Measurements from ENCODE around the gene MEIG1. TPM values are rescaled to one million over a fixed set of nuclear protein-coding genes. Genes with fewer than 3 reads are reported as not detected.
"Not testable (repeated sequence)": the region's sequence is repeated elsewhere in the genome, so short reads cannot be mapped to it uniquely, and the experiment has no call there.

The MEIG1 gene, protein sequence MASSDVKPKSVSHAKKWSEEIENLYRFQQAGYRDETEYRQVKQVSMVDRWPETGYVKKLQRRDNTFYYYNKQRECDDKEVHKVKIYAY
- 1 to 10 TPM in 3 of 4 donors, under 1 TPM in 1; 0.84 to 1.9 (median 1.5) TPM for polyA plus RNA-seq (ENCODE audit: insufficient read length in 4 of 4)

DNA sequence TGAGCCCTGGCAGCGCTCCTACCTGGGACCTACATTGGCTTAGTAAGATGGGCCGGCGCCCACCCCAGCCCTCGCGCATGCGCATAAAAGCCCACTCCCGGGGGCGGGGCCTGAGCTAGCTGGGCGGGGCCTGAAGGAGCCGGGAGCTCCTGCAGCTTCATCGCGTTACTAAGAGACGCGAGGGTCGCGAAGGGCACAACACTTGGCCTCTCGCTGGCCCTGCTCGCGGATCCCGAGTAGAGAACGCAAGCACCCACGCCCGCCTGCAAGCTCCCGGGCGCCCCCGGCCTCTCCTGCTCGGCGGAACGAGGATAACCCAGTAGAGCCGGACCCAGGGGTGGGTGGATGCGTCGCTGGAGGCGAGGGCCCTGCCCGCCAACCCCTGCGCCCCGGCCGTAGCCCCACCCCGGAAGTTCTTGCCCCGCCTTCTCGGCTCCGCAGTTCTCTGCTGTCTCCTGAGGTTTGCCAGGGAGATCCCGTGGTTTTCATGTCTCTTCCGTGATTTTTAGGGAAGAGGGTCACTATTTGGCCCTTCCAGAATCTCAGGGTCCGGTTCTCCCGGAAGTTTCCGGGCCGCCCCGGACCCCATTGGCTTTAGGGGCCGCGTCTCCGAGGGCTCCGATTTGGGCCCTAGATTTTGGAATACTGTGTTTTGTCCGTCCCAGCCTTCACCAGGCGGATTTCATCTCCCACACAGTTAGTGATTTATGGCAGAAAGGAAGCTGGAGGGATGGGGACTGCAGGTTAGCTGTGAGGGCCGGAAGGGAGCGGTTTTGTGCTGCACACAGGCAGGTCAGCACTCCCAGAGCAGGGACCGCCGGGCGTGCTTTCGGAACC, at the start of gene MEIG1:
MEIG1 (plus strand) TSS at position 168 of the 837 bp plus-strand sequence. CDS start 7,081 bp downstream, outside the sequence.
- DNase-seq (ENCODE audit: low read depth in 4 of 4, low spot score in 3 of 4): peak; percentile 84 to 90 (median 87)

DNA sequence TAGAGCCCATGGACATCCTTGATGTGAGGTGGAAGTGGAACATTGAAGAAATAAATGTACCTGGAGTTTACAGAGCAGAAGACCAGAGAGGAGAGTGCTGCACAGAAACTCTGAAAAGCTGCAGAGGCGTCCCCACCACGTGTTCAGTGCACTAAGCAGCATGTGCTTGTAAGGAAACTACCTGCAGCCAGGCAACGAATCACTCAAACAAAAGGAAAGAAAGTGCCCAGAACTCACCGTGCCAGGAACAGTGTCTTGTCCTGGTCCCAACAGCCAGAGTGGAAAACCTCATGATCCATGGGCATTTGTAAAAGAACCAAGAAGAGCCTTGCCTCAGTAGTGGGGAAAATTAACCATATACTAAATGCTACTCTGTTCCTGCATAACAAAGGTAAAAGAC, 48.2 kb upstream of the MEIG1 start:
- DNase-seq (ENCODE audit: low read depth in 4 of 4, low spot score in 3 of 4): no peak

DNA sequence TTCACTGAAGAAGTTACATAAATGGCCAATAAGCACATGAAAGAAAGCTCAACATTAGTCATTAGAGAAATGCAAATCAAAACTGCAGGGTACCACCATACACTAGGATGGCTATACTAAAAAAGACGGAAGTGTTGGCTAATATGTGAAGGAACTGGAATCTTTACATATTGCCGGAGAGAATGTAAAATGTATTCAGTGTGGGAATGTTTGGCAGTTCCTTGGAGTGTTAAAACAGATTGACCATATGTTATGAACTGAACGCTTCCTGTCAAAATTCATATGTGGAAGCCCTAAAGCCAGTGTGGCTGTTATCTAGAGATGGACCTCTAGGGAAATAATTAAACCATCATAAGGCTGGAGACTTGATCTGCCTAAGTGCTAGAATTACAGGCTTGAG, 47.4 kb upstream of the MEIG1 start:
- no peak for DNase-seq (ENCODE audit: low read depth in 4 of 4, low spot score in 3 of 4)

DNA sequence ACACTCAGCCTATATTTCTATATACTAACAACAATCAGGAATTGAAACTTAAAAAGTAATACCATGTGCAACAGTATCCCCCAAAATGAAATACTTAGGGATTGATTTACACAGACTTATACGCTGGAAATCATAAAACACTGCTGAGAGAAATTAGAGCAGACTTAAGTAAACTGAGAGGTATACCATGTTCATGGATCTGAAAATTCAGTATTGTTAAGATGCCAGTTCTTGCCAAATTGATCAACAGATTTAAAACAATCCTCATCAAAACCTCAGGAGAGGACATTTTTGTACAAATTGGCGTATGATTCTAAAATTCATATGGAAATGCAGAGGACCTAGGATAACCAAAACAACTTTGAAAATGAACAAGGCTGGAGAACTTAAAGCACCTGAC, 42.6 kb upstream of the MEIG1 start:
- no peak for DNase-seq (ENCODE audit: low read depth in 4 of 4, low spot score in 3 of 4)

DNA sequence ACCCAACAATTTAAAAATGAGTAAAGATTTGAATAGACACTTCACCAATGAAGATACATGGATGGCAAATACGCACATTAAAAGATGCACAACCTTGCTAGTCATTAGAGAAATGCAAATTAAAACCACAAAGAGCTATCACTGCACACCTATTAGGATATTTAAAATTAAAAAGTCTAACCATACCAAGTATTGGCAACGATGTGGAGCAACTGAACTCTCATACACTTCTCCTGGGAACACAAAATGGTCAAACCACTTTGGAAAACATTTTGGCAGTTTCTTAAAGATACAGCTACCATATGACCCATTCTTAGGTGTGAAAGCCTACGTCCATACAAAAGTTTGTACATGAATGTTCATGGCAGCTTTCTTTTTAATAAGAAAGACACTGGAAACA, 41.4 kb upstream of the MEIG1 start:
- DNase-seq (ENCODE audit: low read depth in 4 of 4, low spot score in 3 of 4): no peak

DNA sequence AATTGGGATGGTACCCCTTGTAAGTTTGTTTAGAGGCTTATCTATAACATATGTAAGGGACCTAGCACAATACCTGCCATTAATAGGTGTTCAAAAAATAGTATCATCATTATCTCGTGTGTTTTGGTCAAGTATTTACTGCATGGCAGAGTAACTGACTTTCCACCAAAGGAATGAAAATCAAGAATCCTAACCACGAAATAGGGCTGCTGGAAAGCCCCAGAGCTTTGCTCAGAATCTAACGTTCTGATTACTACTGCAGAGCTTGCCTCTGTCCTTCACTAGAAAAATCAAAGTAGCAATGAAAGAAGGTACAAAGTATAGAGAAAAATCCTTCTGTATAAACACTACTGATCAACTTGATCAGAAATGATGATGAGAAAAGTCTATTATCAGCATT, 40.2 kb upstream of the MEIG1 start:
- DNase-seq (ENCODE audit: low read depth in 4 of 4, low spot score in 3 of 4): no peak

DNA sequence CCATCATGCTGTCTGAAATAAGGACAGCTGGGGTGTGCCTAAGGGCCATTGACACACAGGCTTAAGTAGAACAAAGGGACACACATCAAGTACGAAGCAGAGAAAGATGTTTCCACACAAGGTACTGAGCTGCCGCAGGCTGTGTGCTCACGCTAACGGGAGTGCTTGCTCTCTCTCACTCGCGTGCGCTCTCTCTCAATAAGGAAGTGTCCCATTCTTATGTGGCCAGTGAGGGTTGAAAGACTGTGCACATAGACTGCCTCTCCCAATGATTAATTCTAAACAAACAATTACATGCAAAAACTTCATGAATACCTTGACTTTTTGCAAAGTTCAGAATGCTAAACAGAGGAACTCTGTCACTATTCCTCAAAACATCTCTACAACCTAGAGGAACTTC, 35.2 kb upstream of the MEIG1 start:
- no peak for DNase-seq (ENCODE audit: low read depth in 4 of 4, low spot score in 3 of 4)

DNA sequence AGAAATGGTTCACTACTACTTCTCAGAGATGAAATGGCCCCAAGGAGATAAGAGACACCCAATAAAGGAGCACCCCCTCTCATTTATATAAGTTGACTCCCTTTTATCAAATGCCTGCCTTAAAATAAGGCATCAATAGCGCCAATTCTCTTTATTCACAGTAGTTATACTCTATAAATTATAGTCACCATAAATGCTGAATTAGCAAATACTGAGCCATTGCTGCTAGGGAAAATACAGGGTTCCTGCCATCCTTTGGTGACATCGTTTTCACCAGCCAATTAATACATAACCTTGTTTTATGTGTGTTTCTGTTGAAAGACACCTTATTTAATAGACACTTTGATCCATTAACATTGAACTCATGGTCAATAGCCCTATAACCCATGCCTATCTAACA, 33.9 kb upstream of the MEIG1 start:
- no peak for DNase-seq (ENCODE audit: low read depth in 4 of 4, low spot score in 3 of 4)

DNA sequence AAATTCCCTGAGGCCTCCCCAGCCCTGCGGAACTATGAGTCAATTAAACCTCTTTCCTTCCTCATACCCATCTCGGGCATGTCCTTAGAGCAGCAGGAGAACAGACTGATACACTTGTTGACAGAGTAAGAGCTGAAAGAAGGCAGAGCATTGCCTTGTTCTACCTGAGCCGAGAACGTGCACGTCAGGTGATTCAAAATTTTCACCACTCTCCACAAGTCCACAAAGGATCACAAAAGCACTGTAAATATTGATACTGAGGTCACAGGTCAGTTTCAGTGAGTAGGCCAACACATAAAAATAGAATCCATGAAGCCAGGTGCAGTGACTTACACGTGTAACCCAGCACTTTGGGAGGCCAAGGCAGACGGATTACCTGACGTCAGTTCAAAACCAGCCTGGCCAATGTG, 33.1 kb upstream of the MEIG1 start:
- no peak for DNase-seq (ENCODE audit: low read depth in 4 of 4, low spot score in 3 of 4)

DNA sequence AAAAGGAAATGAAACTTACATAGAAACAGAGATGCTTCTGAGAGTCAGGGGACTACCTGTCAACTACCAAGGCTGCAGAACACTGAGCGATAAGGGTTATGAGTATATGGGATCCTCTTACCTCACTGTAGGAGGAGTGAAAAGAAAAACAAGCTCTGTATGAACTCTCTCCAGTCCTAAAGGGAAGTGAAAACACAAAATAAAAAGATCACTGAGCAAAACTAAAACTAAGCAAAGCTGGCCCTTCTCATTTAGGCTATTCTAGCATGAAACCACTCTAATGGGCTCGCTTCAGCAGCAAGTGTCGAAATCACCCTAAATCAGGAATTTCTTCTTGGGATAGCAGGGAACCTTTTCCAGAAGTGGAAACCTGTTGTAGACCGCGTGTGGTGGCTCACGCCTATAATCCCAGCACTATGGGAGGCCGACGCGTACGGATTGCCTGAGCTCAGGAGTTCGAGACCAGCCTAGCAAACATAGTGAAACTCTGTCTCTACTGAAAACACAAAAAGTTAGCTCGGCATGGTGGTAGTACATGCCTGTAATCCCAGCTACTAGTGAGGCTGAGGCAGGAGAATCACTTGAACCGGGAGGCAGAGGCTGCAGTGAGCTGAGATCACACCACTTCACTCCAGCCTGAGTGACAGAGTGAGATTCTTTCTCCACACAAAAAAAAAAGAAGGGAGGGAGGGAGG, 32.3 kb upstream of the MEIG1 start:
- DNase-seq (ENCODE audit: low read depth in 4 of 4, low spot score in 3 of 4): no peak

DNA sequence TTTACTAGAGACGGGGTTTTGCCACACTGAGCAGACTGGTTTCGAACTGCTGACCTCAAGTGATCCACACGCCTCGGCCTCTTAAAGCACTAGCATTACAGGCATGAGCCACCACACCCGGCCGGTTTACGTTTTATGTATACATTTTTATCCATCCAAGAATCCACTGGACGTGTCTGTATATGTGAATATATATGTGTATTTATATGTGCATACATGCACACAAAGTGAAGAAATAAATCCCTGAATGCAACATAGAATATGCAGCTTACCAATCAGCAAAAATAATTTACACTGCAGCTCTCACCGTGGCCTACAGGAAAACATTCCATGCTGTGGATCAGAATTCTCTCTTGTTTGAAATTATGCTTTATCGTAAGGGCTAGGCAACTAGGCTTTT, 28.6 kb upstream of the MEIG1 start:
- no peak for DNase-seq (ENCODE audit: low read depth in 4 of 4, low spot score in 3 of 4)

DNA sequence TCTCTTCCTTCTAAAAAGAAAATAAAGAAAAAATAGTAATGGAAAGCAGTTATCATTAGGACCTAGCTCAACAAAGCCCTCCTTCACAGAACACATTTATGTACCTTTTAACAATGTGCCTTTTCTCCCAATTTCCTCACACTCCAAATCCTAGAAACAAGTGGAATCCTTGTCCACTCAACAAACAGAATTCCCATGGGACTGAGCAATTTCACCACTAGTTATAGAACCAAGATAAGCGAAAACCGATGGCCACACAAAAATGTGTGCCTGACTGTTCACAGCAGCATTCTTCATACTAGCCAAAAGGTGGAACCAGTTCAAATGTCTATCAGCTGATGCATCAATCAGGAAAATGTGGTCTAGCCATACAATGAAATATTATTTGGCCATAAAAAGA, 22.6 kb upstream of the MEIG1 start:
- no peak for DNase-seq (ENCODE audit: low read depth in 4 of 4, low spot score in 3 of 4)

DNA sequence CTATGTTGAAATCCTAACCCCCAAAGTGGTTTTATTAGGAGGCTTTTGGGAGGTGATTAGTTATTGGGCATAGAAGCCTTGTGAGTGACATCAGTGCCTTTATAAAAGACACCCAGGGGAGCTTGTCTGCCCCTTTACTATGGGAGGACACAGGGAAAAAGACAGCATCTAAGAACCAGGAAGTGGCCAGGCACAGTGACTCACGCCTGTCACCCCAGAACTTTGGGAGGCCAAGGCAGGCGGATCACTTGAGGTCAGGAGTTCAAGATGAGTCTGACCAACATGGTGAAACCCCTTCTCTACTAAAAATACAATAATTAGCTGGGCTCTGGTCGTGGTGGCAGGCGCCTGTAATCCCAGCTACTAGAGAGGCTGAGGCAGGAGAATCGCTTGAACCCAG, 20.2 kb upstream of the MEIG1 start:
- DNase-seq (ENCODE audit: low read depth in 4 of 4, low spot score in 3 of 4): not testable (repeated sequence)

DNA sequence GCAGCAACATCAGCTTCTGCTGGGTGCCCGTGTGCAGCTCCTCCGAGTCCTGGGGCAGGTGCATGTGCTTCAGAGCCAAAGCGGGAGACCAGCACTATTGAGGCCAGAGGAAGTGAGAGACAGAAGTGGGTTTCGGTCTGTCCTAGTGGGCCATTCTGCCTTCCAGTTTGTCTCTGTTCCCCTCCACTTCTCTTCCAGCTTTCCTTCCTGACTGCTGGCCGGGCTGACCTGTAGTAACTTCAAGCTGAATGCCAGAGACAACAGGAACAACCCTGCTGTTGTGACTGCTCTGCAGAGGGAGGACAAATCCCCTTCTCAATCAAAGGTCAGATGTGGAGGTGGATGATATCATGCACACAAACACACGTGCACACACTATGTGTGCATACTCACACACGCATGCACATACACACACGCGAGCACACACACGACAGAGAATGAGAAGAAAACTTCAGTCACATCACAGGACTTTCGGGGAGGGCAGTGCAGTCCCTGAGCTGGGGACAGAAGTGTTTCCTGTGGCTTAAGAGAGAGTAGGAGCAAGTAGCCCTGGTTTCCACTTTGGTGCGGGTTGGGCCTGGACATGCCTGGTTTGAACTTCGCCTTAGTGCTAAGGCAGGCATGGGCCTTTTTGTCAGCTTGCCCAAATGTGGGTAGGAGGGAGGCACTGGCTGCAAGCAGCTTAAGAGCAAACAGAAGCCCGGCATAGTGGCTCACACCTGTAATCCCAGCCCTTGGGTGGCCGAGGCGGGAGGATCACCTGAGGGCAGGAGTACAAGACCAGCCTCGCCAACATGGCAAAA, 16.8 kb upstream of the MEIG1 start:
- DNase-seq (ENCODE audit: low read depth in 4 of 4, low spot score in 3 of 4): not testable (repeated sequence)

DNA sequence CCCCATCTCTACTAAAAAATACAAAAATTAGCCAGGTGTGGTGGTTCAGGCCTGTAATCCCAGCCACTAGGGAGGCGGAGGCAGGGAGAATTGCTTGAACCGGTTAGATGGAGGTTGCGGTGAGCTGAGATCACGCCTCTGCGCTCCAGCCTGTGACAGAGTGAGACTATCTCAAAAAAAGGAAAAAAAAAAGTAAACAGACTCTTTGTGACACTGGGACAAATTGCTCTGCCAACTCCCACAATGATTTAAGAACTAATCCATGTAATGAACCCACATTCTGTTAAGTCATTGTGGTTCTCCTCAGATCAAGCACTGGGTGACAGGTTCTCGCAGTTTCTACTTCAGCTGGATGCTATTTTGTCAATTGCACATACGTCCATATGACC, 16.2 kb upstream of the MEIG1 start:
- not testable (repeated sequence) for DNase-seq (ENCODE audit: low read depth in 4 of 4, low spot score in 3 of 4)

DNA sequence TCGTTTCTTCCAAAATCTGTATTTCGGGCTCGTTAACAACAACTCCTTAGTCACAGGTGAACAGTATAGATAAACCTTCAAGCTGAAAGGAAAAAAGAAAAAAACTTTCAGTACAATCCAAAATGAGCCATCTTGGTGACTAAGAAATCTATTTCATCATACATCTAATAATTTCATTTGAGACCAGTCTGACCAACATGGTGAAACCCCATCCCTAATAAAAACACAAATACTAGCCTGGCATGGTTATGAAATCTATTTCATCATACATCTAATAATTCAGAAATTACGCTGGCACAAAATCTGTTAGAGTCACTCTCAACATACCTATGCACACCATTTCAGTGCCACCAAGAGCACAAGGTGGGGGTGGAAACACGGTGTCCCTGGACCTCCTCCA, 14.1 kb upstream of the MEIG1 start:
- no peak for DNase-seq (ENCODE audit: low read depth in 4 of 4, low spot score in 3 of 4)

DNA sequence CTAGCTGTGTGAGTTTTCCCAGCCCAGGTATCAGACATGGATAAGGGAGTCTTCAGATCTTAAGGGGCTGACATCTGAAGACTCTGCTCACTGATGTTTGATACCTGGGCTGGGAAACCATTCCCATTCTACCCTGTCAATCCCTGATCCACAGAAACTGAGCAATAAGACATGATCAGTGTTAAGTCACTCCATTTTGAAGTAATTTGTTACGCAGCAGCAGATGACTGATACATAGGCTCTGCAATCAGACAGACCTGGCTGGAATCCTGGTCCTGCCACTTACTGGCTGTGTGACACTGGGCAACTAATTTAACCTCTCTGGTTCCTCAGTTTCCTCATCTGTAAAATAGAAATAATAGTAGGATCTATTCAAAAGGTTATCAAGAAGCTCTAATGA, 11.9 kb upstream of the MEIG1 start:
- DNase-seq (ENCODE audit: low read depth in 4 of 4, low spot score in 3 of 4): no peak

DNA sequence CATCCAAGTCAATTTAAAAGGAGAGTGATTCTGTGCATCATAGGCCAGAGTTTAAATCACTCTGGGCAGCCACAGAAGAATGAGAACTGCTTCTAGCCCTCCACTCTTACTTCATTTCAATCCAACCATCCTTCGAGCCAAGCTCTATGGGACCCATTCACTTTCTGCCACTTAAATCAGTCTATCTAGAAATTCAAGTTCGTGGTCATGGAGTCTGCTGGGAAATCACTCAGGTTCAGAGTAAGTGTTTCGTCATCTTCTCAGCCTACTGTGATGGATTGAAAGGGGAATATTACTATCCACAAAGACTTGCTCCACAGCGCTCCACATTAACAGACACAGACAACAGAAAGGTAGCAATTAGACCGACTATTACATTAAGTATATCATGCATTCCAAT, 9.9 kb upstream of the MEIG1 start:
- no peak for DNase-seq (ENCODE audit: low read depth in 4 of 4, low spot score in 3 of 4)

DNA sequence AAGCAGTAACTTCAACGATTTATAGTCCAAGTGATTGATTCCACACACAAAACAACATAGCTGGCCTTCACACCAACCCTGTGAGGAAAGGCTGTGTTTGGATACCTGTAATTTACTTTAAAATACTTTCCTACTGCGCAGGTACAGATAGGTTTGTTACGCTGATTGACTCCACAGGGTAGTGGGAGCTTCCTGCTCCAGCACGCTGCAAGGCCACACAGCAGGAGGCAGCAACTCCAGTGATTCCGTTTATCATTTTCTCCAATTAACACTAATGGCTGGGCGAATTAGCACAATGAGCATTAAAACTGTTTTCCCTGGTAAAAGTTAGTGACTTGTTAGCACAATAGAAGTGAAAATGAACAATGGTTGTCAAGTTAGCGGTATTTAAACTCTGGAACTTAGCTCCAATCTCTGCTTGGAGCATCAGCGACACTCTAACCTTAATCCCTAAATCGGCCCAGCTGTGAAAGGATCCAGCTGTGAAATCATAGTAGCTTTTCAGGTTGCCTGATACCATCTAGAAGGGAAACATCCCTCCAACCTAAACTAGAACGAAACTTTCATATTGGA, 6.3 kb upstream of the MEIG1 start:
- peak in 2 of 4 donors; percentile 4 to 5 for DNase-seq (ENCODE audit: low read depth in 4 of 4, low spot score in 3 of 4)

DNA sequence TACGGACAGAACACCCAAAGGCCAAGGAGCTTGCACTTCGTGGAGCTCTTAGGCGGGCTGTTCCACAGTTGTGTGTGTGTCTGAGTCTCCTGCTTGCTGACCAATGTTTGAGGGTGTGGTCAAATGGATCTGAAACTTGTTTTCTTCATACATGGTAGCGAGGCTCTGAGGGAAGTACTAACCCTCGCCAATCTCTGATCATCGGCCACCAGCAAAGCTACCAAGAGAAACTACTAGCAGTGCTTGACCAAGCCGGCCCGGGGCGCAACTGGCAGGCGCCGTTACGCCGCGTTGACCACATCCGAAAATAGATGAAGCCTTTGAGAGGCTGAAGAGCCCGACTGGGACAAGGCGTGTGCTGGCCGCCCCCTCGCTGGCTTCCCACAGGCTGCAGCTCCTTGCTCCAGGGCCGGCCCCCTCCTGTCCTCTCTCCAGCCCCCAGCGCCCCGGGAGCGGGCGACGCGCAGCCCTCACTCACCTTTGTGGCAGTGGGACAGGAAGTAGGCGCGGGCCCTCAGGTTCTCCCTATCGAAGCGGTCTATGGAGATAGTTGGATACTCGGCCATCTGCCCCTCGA, 5.7 kb upstream of the MEIG1 start:
- peak in 2 of 4 donors; percentile 36 to 43 for DNase-seq (ENCODE audit: low read depth in 4 of 4, low spot score in 3 of 4)

All from right renal pelvis (tissue), 4 donors.